H9 (cell line): ENCODE data around the gene TIAM2. TPM values are rescaled to one million over a fixed set of nuclear protein-coding genes. Genes with fewer than 3 reads are reported as not detected.
A peak's percentile ranks its signal among the peaks of the same experiment; 100 is the strongest.

Experiments used
- DNase-seq: peaks from one replicate; pipeline ENCODE4 v3.0.0-alpha.2; 2017
- H2AFZ ChIP-seq: one replicate; pipeline ENCODE4 v1.6.1; 2013; ENCODE audit warnings: mild to moderate bottlenecking, low read length, control low read depth, moderate library complexity
- H2AK5ac ChIP-seq: 2 replicates; pipeline ENCODE4 v1.6.1; 2013; ENCODE audit warnings: low read length, control low read depth, mixed read lengths; ENCODE audit not compliant: insufficient read length
- H2BK120ac ChIP-seq: one replicate; pipeline ENCODE4 v1.6.1; 2013; ENCODE audit warnings: low read depth, mild to moderate bottlenecking, low read length, control low read depth, inconsistent platforms; ENCODE audit not compliant: poor library complexity, severe bottlenecking
- H2BK12ac ChIP-seq: 2 replicates; pipeline ENCODE4 v1.6.1; 2013; ENCODE audit warnings: low read length, control low read depth, mixed read lengths, low read depth; ENCODE audit not compliant: insufficient read length
- H2BK15ac ChIP-seq: 2 replicates; pipeline ENCODE4 v1.6.1; 2013; ENCODE audit warnings: low read depth, low read length, control low read depth
- H2BK20ac ChIP-seq: one replicate; pipeline ENCODE4 v1.6.1; 2013; ENCODE audit warnings: low read depth, mild to moderate bottlenecking, low read length, control low read depth, inconsistent platforms; ENCODE audit not compliant: poor library complexity, severe bottlenecking
- H2BK5ac ChIP-seq: 2 replicates; pipeline ENCODE4 v1.6.1; 2013; ENCODE audit warnings: low read length, control low read depth, mixed read lengths; ENCODE audit not compliant: insufficient read length
- H3K14ac ChIP-seq: 2 replicates; pipeline ENCODE4 v1.6.1; 2013; ENCODE audit warnings: low read length, control low read depth; ENCODE audit not compliant: insufficient read depth
- H3K18ac ChIP-seq: 2 replicates; pipeline ENCODE4 v1.6.1; 2013; ENCODE audit warnings: low read depth, mild to moderate bottlenecking, mixed read lengths, low read length, control low read depth; ENCODE audit not compliant: insufficient read length
- H3K23ac ChIP-seq: 2 replicates; pipeline ENCODE4 v1.6.1; 2013; ENCODE audit warnings: low read length, control low read depth, mixed read lengths, low read depth; ENCODE audit not compliant: insufficient read length
- H3K23me2 ChIP-seq: 2 replicates; pipeline ENCODE4 v1.6.1; 2013; ENCODE audit warnings: low read depth, mild to moderate bottlenecking, mixed read lengths, low read length, control low read depth; ENCODE audit not compliant: insufficient read length, poor library complexity, severe bottlenecking
- H3K27ac ChIP-seq: 2 replicates; pipeline ENCODE4 v1.5.1; 2013; ENCODE audit warnings: low read length, control low read depth, mixed read lengths, low read depth; ENCODE audit not compliant: insufficient read length
- H3K27me3 ChIP-seq: 2 replicates; pipeline ENCODE4 v1.6.1; 2013; ENCODE audit warnings: low read length, control low read depth, inconsistent platforms; ENCODE audit not compliant: insufficient read depth
- H3K4ac ChIP-seq: 2 replicates; pipeline ENCODE4 v1.6.1; 2013; ENCODE audit warnings: low read depth, mild to moderate bottlenecking, control low read depth, inconsistent platforms, low read length, moderate library complexity
- H3K4me1 ChIP-seq: 2 replicates; pipeline ENCODE4 v1.6.1; 2013; ENCODE audit warnings: low read length, control low read depth, inconsistent platforms; ENCODE audit not compliant: insufficient read depth
- H3K4me2 ChIP-seq: 2 replicates; pipeline ENCODE4 v1.6.1; 2013; ENCODE audit warnings: low read length, control low read depth, mixed read lengths; ENCODE audit not compliant: insufficient read length, insufficient read depth
- H3K56ac ChIP-seq: 2 replicates; pipeline ENCODE4 v1.6.1; 2013; ENCODE audit warnings: low read depth, mild to moderate bottlenecking, mixed read lengths, low read length, control low read depth; ENCODE audit not compliant: insufficient read length
- H3K79me1 ChIP-seq: 2 replicates; pipeline ENCODE4 v1.6.1; 2013; ENCODE audit warnings: low read depth, mild to moderate bottlenecking, moderate library complexity, low read length, control low read depth, inconsistent platforms; ENCODE audit not compliant: insufficient read depth, poor library complexity, severe bottlenecking
- H3K79me2 ChIP-seq: 2 replicates; pipeline ENCODE4 v1.6.1; 2013; ENCODE audit warnings: low read length, control low read depth, inconsistent platforms; ENCODE audit not compliant: insufficient read depth
- H3K9ac ChIP-seq: 2 replicates; pipeline ENCODE4 v1.6.1; 2013; ENCODE audit warnings: low read length, control low read depth, mixed read lengths; ENCODE audit not compliant: insufficient read length; ENCODE audit errors: extremely low read depth
- H3K9me3 ChIP-seq: one replicate; pipeline ENCODE4 v1.6.1; 2013; ENCODE audit warnings: low read depth, low read length, inconsistent platforms; ENCODE audit not compliant: control insufficient read depth
- H3T11ph ChIP-seq: one replicate; pipeline ENCODE4 v1.6.1; 2013; ENCODE audit warnings: mild to moderate bottlenecking, low read length, control low read depth, inconsistent platforms
- H4K20me1 ChIP-seq: one replicate; pipeline ENCODE4 v1.6.1; 2013; ENCODE audit not compliant: control insufficient read depth, insufficient read length, insufficient read depth
- H4K5ac ChIP-seq: 2 replicates; pipeline ENCODE4 v1.6.1; 2013; ENCODE audit warnings: low read depth, mild to moderate bottlenecking, mixed read lengths, low read length, control low read depth; ENCODE audit not compliant: insufficient read length
- H4K8ac ChIP-seq: replicated peaks from 2 replicates; pipeline ENCODE4 v1.6.1; 2013; ENCODE audit warnings: low read length, control low read depth, mixed read lengths, low read depth; ENCODE audit not compliant: insufficient read length
- H4K91ac ChIP-seq: 2 replicates; pipeline ENCODE4 v1.6.1; 2013; ENCODE audit warnings: low read depth, mild to moderate bottlenecking, moderate library complexity, mixed read lengths, low read length, control low read depth; ENCODE audit not compliant: insufficient read length
- H3K27ac Mint-ChIP-seq, 3 experiments: 2 replicates in 2 of 3; 3 replicates in 1 of 3; pipeline ENCODE4 v1.8.0; 2020 to 2021; ENCODE audit warnings: mixed read lengths in 3 of 3, mild to moderate bottlenecking in 1 of 3, moderate library complexity in 1 of 3
- H3K27me3 Mint-ChIP-seq: 2 replicates; pipeline ENCODE4 v1.8.0; 2021; ENCODE audit warnings: low read depth, mild to moderate bottlenecking, moderate library complexity, mixed read lengths
- H3K36me3 Mint-ChIP-seq, 3 experiments: 2 replicates in 2 of 3; 3 replicates in 1 of 3; pipeline ENCODE4 v1.8.0; 2020 to 2021; ENCODE audit warnings: low read depth in 3 of 3, mixed read lengths in 3 of 3; ENCODE audit not compliant: insufficient read depth in 1 of 3
- H3K4me1 Mint-ChIP-seq, 2 experiments: 2 replicates each; pipeline ENCODE4 v1.8.0; 2020; ENCODE audit warnings: mixed read lengths in 2 of 2
- H3K4me3 Mint-ChIP-seq, 2 experiments: 2 replicates in 1 of 2; 3 replicates in 1 of 2; pipeline ENCODE4 v1.8.0; 2020 to 2021; ENCODE audit warnings: mild to moderate bottlenecking in 2 of 2, mixed read lengths in 2 of 2, moderate library complexity in 1 of 2
- H3K9me3 Mint-ChIP-seq, 2 experiments: 2 replicates in 1 of 2; 3 replicates in 1 of 2; pipeline ENCODE4 v1.8.0; 2020; ENCODE audit warnings: mild to moderate bottlenecking in 2 of 2, mixed read lengths in 2 of 2, moderate library complexity in 1 of 2
- CTCF ChIP-seq: fragments of 200-600 bp; sonication (generic); conservative IDR thresholded peaks from 3 replicates; pipeline ENCODE4 v1.8.0; 2021; ENCODE audit warnings: antibody characterized with exemption, mild to moderate bottlenecking
- WGBS: extraction: QIAGEN DNeasy Blood & Tissue Kit; methylation state at CpG from one replicate; pipeline ENCODE4 v1.1.7; 2013; ENCODE audit warnings: missing lambda C conversion rate, low lambda C conversion rate, mixed read lengths; ENCODE audit not compliant: insufficient read length; ENCODE audit errors: extremely low coverage; 5-methylcytosine and 5-hydroxymethylcytosine counted together
- total RNA-seq: library from RNA; stranded (reverse); gene quantifications from 2 replicates; pipeline ENCODE4 v1.2.1, GENCODE V29; 2021

TIAM2 gene
- total RNA-seq, 1 experiment from 2014 or later, result 6.3 TPM

- no peak overlapping the region for H3K56ac ChIP-seq
- H3K4me1 ChIP-seq, result peaks cover 2% of the 10 kb centered on the region; the same call in 1 of the 2 replicates
- no peaks in the 10 kb centered on the region for H3K23me2 ChIP-seq
- H4K20me1 ChIP-seq, result no peaks in the 10 kb centered on the region
- no peak overlapping the region for H2BK12ac ChIP-seq
- H3K9me3 ChIP-seq, result no peaks in the 10 kb centered on the region
- peak; percentile 84 for DNase-seq
- H2AFZ ChIP-seq, result no peak overlapping the region
- peak overlapping the region in 1 of 2 experiments; percentile 12; a peak in 1 of 5 replicates for H3K4me3 Mint-ChIP-seq
- no peak overlapping the region for H3T11ph ChIP-seq
- no peaks in the 10 kb centered on the region for H3K27me3 ChIP-seq
- no peak overlapping the region for H3K4me2 ChIP-seq
- H2BK5ac ChIP-seq, result no peak overlapping the region
- H4K8ac ChIP-seq, result no peak overlapping the region
- no peak overlapping the region for H3K4ac ChIP-seq
- no peak overlapping the region for H4K5ac ChIP-seq
- peak overlapping the region; percentile 14 to 75 (median 56); a peak in 6 of 7 replicates for H3K27ac Mint-ChIP-seq
- H3K14ac ChIP-seq, result no peak overlapping the region
- peaks cover 0 to 9% (median 7%) of the 10 kb centered on the region in 3 experiments; a peak in 5 of 7 replicates for H3K36me3 Mint-ChIP-seq
- H4K91ac ChIP-seq, result no peak overlapping the region
- H2BK15ac ChIP-seq, result no peak overlapping the region
- no CpG with 5 or more reads among the region's 12 CpGs for WGBS
- no peaks in the 10 kb centered on the region for H3K79me2 ChIP-seq
- no peaks in the 10 kb centered on the region for H3K27me3 Mint-ChIP-seq
- H3K9ac ChIP-seq, result no peak overlapping the region
- H2AK5ac ChIP-seq, result no peak overlapping the region
- no peak overlapping the region for H3K23ac ChIP-seq
- peak; percentile 77 for TF ChIP-seq CTCF
- peaks cover 28 to 31% of the 10 kb centered on the region in 2 experiments for H3K4me1 Mint-ChIP-seq
- H2BK20ac ChIP-seq, result no peak overlapping the region
- H3K27ac ChIP-seq, result no peak overlapping the region
- no peaks in the 10 kb centered on the region for H3K9me3 Mint-ChIP-seq
- no peak overlapping the region for H2BK120ac ChIP-seq
- no peaks in the 10 kb centered on the region for H3K79me1 ChIP-seq
- no peak overlapping the region for H3K18ac ChIP-seq
These were observed 179.6 kb downstream of the TIAM2 start for GRCh38 chr6:155174576-155175211.
